Effector memory CD8-positive, alpha-beta T cell (primary cell): ENCODE results near the gene CNBD2.
A peak's percentile ranks its signal among the peaks of the same experiment; 100 is the strongest.
"Not testable (repeated sequence)": the region's sequence is repeated elsewhere in the genome, so short reads cannot be mapped to it uniquely, and the experiment has no call there.

ENCODE experiments used
- ATAC-seq: fragments of 150-1000 bp; cut with Tn5 transposase; replicated peaks from 2 replicates; pipeline ENCODE4 v1.10.0; 2021; ENCODE audit warnings: mild to moderate bottlenecking, moderate library complexity
- DNase-seq, 3 experiments: peaks; one replicate each; pipeline ENCODE4 v3.0.0; 2021
- H3K27ac Mint-ChIP-seq, 2 donors: one replicate each; pipeline ENCODE4 v1.8.0; 2022; ENCODE audit warnings: mild to moderate bottlenecking in 2 of 2, mixed read lengths in 2 of 2, moderate library complexity in 2 of 2
- H3K27me3 Mint-ChIP-seq, 2 donors: one replicate each; pipeline ENCODE4 v1.8.0; 2022; ENCODE audit warnings: mixed read lengths in 2 of 2
- H3K36me3 Mint-ChIP-seq: one replicate; pipeline ENCODE4 v1.8.0; 2022; ENCODE audit warnings: mild to moderate bottlenecking, moderate library complexity, mixed read lengths; ENCODE audit not compliant: insufficient read depth
- H3K4me1 Mint-ChIP-seq, 2 donors: one replicate each; pipeline ENCODE4 v1.8.0; 2022; ENCODE audit warnings: low read depth in 2 of 2, mixed read lengths in 2 of 2
- H3K4me3 Mint-ChIP-seq, 2 donors: one replicate each; pipeline ENCODE4 v1.8.0; 2022; ENCODE audit warnings: mild to moderate bottlenecking in 2 of 2, mixed read lengths in 2 of 2, moderate library complexity in 2 of 2
- H3K9me3 Mint-ChIP-seq, 2 donors: one replicate each; pipeline ENCODE4 v1.8.0; 2022; ENCODE audit warnings: mixed read lengths in 2 of 2

CNBD2 gene

DNA sequence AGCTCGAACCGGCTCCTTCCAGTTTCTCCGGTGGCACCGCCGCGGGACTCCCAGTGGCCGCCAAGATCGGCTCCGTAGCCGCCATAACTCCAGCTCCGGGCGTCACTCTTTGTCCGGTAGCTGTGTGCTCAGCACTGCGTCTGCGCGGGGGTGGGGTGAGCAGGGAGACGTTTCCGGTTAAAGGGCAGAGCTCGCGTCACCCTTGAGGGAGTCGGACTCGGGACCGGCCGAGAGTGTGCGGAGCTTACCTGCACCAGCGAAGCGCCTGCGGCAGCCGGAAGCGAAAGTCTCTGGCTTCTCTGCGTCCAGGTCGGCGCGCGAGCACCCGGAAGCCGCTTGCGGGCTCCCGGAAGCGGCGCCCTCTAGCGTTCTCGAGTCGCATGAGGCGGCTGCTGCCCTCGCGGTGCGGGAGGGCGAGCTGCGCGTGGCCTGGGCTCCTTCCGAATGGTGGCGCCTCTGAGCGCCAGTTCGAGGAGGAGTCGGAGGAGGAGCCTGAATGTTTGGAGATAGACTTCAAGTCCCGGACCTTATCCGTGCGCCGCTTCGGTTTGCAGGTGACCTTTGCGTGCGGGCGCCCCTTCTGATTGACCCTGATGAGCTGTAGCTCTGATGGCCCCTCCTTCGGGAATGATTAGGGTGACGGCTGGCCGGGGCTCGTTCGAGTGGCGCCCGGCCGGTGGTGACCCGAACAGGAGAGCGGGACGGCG is 14.0 kb upstream of the CNBD2 start, which contains the start of gene SCAND1:
TSS of gene SCAND1 (minus strand) at position 303 of the 707 bp plus-strand sequence. CDS start at position 85, 218 bp downstream.
- Mint-ChIP-seq H3K4me1 (peaks cover 11 to 18% of the 10 kb centered on the region in 2 donors), H3K27ac (peak within 1 kb of the TSS; percentile 99 to 100), H3K36me3 (peaks cover 20% of the 10 kb centered on the region), H3K4me3 (peak within 1 kb of the TSS; percentile 97 to 99), H3K9me3 (no peaks in the 10 kb centered on the region), H3K27me3 (no peaks in the 10 kb centered on the region)
- ATAC-seq = peak; percentile 80
- DNase-seq = peak; percentile 94 to 97 (median 95)

DNA sequence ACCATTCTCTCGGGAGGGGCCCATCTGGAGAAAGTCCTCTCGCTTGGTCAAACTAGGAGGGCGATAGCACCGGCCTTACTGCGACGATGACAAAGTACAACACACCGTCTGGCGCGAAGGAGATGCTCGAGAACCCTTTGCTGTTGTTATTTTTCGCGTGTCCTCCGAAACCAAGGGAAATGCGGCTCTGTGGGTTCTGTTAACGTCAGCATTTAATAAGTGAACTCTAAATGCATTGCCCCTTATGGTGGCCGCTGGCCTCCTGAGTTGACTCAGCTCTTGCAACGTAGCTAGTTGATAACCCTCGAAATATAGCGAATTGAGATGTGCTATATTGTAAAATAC is 13.5 kb upstream of the CNBD2 start:
- Mint-ChIP-seq H3K4me3 (peak overlapping the region; percentile 97 to 99), H3K4me1 (peaks cover 11 to 18% of the 10 kb centered on the region in 2 donors), H3K36me3 (peaks cover 15% of the 10 kb centered on the region), H3K9me3 (no peaks in the 10 kb centered on the region), H3K27me3 (no peaks in the 10 kb centered on the region), H3K27ac (peak overlapping the region; percentile 99 to 100)
- ATAC-seq (peak; percentile 29), DNase-seq (peak; percentile 49 to 67 (median 56))

DNA sequence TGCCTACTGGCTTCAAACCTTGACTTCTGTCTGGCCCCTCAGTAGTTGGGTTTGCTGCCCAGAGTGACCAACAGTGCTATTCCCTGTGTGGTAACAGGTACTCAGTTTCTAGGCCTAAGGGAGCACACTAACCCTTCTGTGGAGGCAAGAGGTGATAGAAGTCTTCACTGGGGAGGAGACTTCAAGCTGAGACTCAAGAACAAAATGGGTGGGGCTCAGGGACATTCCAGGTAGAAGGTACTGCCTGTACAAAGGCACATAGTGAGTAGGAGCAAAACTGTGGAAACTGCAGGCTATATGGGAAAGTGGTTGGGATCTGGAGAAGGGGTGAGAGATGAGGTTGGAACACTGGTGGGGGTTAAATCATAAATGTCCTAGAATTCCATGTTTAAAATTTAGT is 11.8 kb upstream of the CNBD2 start:
- Mint-ChIP-seq H3K9me3 (no peaks in the 10 kb centered on the region), H3K4me3 (no peak overlapping the region), H3K36me3 (peaks cover 15% of the 10 kb centered on the region), H3K27me3 (no peaks in the 10 kb centered on the region), H3K4me1 (peaks cover 11 to 14% of the 10 kb centered on the region in 2 donors), H3K27ac (no peak overlapping the region)
- no peak for ATAC-seq
- DNase-seq = no peak

DNA sequence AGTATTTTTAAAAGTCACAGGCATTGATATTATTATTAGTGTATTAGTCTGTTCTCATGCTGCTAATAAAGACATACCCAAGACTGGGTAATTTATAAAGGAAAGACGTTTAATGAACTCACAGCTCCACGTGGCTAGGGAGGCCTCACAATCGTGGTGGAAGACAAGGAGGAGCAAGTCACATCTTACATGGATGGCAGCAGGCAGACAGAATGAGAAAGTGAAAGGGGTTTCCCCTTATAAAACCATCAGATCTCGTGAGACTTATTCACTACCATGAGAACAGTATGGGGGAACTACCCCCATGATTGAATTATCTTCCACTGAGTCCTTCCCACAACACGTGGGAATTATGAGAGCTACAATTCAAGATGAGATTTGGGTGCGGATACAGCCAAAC is 9.1 kb upstream of the CNBD2 start:
- not testable (repeated sequence) for H3K4me3 Mint-ChIP-seq, H3K36me3 Mint-ChIP-seq

DNA sequence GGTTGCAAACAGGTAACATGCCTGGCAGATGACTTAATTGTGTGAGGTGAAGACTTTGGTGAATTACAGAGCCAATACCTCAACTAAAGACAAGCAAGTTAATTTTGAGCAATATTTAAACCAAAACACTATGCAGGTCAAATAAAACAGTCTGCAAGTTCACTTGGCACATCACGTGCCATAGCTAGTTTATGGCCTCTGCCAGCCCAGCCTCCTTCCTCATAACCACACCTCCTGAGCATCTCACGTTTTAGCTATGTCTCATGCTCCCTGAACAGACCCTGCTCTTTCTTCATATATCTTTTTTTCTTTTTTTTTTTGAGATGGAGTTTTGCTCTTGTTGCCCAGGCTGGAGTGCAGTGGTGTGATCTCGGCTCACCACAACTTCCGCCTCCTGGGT is 4.5 kb upstream of the CNBD2 start:
- H3K4me3 Mint-ChIP-seq = no peak overlapping the region
- no peaks in the 10 kb centered on the region for H3K4me1 Mint-ChIP-seq
- H3K36me3 Mint-ChIP-seq = no peaks in the 10 kb centered on the region
- H3K27ac Mint-ChIP-seq = no peak overlapping the region
- no peaks in the 10 kb centered on the region for H3K9me3 Mint-ChIP-seq
- no peaks in the 10 kb centered on the region for H3K27me3 Mint-ChIP-seq
- ATAC-seq (no peak), DNase-seq (no peak)

More for the DNA sequence above, 9.1 kb upstream of the CNBD2 start:
- H3K27ac Mint-ChIP-seq, H3K27me3 Mint-ChIP-seq, ATAC-seq, DNase-seq, H3K4me1 Mint-ChIP-seq, H3K9me3 Mint-ChIP-seq: not testable (repeated sequence)

DNA sequence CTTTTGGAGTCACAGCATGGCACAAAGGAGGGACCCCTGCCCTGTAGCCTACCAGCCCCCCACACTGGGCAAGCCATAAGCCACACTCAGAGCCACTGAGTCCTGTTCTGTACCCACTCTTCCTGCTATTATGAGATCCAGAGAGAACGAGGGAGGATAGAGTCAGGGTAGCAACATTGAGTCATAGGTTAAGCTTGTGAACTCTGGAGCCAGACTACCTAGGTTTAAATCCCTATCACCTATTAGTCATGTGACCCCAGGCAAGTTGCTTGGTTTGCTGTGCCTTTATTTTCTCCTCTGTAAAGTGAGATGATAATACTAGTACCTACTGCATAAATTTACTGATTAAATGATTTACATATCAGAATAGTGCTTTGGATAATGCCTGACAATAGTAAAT is 540 bp downstream of the CNBD2 start:
- ATAC-seq (no peak), DNase-seq (no peak)
- H3K27me3 Mint-ChIP-seq = no peaks in the 10 kb centered on the region
- H3K27ac Mint-ChIP-seq = no peak overlapping the region
- no peak overlapping the region for H3K4me3 Mint-ChIP-seq
- no peaks in the 10 kb centered on the region for H3K36me3 Mint-ChIP-seq
- no peaks in the 10 kb centered on the region for H3K4me1 Mint-ChIP-seq
- H3K9me3 Mint-ChIP-seq = no peaks in the 10 kb centered on the region

DNA sequence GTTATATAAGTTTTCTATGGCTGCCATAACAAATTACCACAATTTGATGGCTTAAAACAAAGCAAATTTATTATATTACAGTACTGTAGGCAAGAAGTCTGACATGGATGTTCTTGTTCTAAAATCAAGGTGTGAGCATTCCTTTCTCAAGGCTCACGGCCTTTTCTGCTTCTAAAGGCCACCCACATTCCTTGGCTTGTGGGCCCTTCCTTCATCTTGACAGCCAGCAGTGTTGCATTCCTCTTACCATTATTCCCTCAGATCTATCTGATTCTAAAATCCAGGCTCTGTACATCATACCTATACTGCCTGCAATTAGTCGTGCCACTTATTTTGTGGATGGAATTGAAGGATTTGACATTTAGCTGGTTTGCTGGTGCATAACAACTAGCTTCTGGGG is 3.6 kb downstream of the CNBD2 start:
- no peak overlapping the region for H3K27ac Mint-ChIP-seq
- H3K36me3 Mint-ChIP-seq = no peaks in the 10 kb centered on the region
- no peak overlapping the region for H3K4me3 Mint-ChIP-seq
- peaks cover 4 to 8% of the 10 kb centered on the region in 2 donors for H3K27me3 Mint-ChIP-seq
- H3K4me1 Mint-ChIP-seq = no peaks in the 10 kb centered on the region
- no peaks in the 10 kb centered on the region for H3K9me3 Mint-ChIP-seq
- DNase-seq (no peak), ATAC-seq (no peak)

DNA sequence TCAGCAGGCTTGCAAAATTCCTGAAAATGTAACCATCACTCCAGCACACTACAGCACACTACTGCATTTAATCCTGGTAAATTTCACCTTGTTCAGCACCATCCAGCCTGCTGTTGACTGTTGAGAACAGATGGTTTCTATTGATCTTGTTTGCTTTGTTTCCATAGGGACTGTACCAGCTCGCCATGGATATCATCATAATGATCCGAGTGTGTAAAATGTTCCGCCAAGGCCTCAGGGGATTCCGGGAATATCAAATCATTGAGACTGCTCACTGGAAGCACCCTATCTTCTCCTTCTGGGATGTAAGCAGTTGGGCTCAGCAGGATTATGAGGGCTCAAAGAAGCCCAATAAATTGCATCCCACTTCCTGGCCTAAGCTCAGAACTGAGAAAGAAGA is 4.1 kb downstream of the CNBD2 start:
- ATAC-seq (no peak), DNase-seq (no peak)
- Mint-ChIP-seq H3K4me1 (no peaks in the 10 kb centered on the region), H3K4me3 (no peak overlapping the region), H3K27me3 (peaks cover 4 to 8% of the 10 kb centered on the region in 2 donors), H3K36me3 (no peaks in the 10 kb centered on the region), H3K27ac (no peak overlapping the region), H3K9me3 (no peaks in the 10 kb centered on the region)

DNA sequence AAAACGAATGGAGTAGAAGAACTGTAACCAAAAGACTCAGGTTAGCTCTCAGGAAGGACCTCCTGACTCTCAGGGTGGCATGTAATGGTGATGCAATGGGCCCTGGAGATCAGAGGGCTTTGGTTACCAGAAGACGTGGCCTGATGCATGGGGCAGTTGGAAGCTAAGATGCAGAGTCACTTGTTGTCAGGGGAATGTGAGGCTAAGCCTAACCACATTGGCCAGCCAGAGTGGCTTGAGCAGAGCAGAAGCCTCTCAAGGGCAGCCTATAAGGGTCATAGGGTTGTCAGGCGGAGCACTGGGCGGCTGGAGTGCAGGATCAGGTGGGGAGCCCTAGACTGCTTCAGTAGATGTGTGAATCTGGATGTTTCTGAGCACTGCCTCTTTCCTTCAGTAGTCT is 5.9 kb downstream of the CNBD2 start:
- no peak for ATAC-seq
- H3K36me3 Mint-ChIP-seq = no peaks in the 10 kb centered on the region

DNA sequence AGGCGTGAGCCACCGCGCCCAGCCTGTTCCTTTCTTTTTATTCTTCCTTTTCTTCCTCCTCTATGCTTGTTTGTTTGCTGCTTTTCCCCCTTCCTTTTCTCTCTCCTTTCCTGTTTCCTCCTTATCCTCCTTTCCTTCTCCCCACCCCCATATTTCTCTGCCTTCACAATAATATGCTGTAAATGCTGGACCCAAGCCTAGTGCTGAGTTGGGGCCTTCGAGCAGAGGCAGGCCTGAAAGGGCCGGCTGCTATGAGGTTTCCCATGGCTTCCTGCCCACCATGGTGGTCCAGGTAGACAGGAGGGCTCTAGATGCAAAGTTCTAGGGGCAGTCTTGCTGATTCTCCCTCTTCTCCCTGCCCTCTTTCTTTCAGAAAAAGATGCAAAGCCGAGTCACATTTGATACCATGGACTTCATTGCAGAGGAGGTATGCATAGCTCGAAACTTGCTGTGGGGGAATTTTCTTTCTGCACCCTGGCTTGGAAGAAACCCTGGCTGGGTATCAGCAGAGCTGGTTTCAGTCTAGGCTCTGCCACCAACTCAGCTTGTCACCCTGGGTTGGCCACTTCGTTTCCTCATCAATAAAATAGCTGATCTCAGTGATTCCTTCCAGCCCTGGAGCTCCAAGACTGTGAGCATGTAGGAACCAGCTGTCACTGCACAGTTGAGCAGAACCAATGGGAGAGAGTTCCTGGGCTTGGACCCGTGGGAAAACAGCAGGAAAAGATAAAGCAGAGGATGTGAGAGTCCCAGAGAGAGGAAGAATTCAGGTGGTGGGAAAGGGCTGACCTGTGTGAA is 7.4 kb downstream of the CNBD2 start:
- ATAC-seq (no peak), DNase-seq (no peak)
- H3K27ac Mint-ChIP-seq = no peak overlapping the region
- H3K4me3 Mint-ChIP-seq = no peak overlapping the region
- peaks cover 4 to 29% of the 10 kb centered on the region in 2 donors for H3K27me3 Mint-ChIP-seq
- H3K4me1 Mint-ChIP-seq = no peaks in the 10 kb centered on the region
- H3K9me3 Mint-ChIP-seq = no peaks in the 10 kb centered on the region
- no peaks in the 10 kb centered on the region for H3K36me3 Mint-ChIP-seq

More for the DNA sequence above, 5.9 kb downstream of the CNBD2 start:
- Mint-ChIP-seq H3K27me3 (peaks cover 4 to 16% of the 10 kb centered on the region in 2 donors), H3K9me3 (no peaks in the 10 kb centered on the region), H3K27ac (no peak overlapping the region), H3K4me1 (no peaks in the 10 kb centered on the region), H3K4me3 (no peak overlapping the region)
- no peak for DNase-seq

DNA sequence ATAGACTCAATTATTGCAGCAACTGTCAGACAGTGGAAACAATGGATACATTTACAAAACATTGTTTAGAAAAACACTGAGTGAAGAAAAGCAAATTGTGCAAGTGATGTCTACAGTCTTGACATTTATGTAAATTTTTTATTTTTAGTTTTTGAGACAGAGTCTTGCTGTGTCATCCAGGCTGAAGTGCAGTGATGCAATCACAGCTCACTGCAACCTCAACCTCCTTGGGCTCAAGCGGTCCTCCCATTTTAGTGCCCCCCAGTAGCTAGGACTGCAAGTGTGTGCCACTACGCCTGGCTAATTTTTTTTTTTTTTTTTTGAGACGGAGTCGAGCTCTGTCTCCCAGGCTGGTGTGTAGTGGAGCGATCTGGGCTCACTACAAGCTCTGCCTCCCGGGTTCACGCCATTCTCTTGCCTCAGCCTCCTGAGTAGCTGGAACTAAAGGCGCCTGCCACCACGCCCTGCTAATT is 9.7 kb downstream of the CNBD2 start:
- H3K4me1 Mint-ChIP-seq = no peaks in the 10 kb centered on the region
- H3K4me3 Mint-ChIP-seq = no peak overlapping the region
- ATAC-seq (no peak), DNase-seq (no peak)
- H3K36me3 Mint-ChIP-seq = no peaks in the 10 kb centered on the region
- H3K27ac Mint-ChIP-seq = no peak overlapping the region
- H3K9me3 Mint-ChIP-seq = no peaks in the 10 kb centered on the region
- peaks cover 4 to 45% of the 10 kb centered on the region in 2 donors for H3K27me3 Mint-ChIP-seq

DNA sequence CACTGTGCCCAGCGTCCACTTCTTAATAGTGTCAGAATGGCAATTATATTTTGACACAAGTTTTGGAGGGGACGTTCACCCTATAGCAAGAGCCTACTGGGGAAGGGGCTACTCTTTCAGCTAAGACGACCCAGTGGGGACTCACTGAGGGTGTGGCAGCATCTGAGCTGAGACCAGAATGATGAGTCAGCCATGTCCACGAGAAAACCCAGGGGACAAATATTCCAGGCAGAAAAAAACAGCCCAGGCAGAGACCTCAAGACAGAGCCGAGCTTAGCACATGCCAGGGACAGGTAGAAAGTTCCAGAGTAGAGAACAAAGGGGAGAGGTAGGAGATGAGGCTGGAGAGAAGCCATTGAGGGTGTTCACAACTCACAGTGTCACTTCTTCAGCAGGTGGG is 11.2 kb downstream of the CNBD2 start:
- H3K9me3 Mint-ChIP-seq = no peaks in the 10 kb centered on the region
- peaks cover 0 to 4% of the 10 kb centered on the region in 2 donors for H3K4me1 Mint-ChIP-seq
- DNase-seq (no peak), ATAC-seq (no peak)
- no peak overlapping the region for H3K4me3 Mint-ChIP-seq
- H3K27ac Mint-ChIP-seq = no peak overlapping the region
- H3K36me3 Mint-ChIP-seq = no peaks in the 10 kb centered on the region
- peaks cover 4 to 45% of the 10 kb centered on the region in 2 donors for H3K27me3 Mint-ChIP-seq

DNA sequence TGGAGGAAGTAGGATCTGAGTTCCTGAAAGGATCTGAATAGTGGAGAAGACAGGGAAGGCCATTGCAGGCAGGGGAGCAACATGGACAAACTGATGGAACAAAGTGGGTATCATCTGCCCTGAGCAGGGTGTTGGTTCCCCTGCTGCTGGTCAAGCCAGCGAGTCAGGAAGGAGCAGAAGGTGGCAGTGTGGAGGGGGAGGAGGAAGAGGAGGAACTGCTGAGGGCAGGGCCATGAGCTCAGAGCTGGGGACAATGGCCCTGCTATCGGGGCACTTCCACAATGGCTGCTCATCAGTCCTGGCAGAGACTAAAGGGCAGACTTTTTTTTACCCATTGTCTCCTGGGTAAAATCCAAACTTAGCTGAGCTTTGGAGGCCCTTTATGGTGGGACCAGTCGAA is 13.6 kb downstream of the CNBD2 start:
- Mint-ChIP-seq H3K27ac (peak overlapping the region in 1 of 2 donors; percentile 13), H3K9me3 (no peaks in the 10 kb centered on the region)

DNA sequence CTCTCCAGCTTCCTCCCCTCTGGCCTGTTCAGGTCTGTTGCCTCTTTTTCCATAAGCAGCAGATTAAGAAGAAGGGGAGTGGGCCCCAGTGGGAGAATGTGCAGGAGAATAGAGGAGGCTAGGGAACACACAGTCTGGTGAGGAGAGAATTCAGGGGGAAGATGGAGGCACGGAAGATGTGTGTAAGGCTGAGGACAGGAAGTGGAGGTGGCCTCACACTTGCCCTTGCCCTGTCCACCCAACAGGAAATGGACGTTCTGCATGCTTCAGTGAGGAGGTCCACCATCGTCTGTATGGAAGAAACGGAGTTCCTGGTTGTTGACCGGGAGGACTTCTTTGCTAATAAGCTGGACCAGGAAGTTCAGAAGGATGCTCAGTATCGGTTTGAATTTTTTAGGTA is 16.0 kb downstream of the CNBD2 start:
- ATAC-seq = no peak
- Mint-ChIP-seq H3K27ac (no peak overlapping the region), H3K9me3 (no peaks in the 10 kb centered on the region), H3K4me1 (peaks cover 1 to 4% of the 10 kb centered on the region in 2 donors), H3K27me3 (peaks cover 8 to 49% of the 10 kb centered on the region in 2 donors), H3K36me3 (no peaks in the 10 kb centered on the region), H3K4me3 (no peak overlapping the region)
- DNase-seq = no peak

More for the DNA sequence above, 13.6 kb downstream of the CNBD2 start:
- Mint-ChIP-seq H3K4me1 (peaks cover 1 to 4% of the 10 kb centered on the region in 2 donors), H3K4me3 (no peak overlapping the region), H3K36me3 (no peaks in the 10 kb centered on the region), H3K27me3 (peaks cover 0 to 46% of the 10 kb centered on the region in 2 donors)
- no peak for DNase-seq
- ATAC-seq = no peak
